BLaER1 treated with 17β-estradiol and CSF1 and Interleukin-3, amounts not matched to agents 10 nM and 100 nM (cell line): ENCODE measurements around the gene COA1.

Experiments
- H3K27ac ChIP-seq, 11 experiments: shearing (Covaris generic); formaldehyde crosslinking; 2 replicates each; pipeline ENCODE4 v1.8.1; 2022
- H3K27me3 ChIP-seq, 11 experiments: shearing (Covaris generic); formaldehyde crosslinking; 2 replicates each; pipeline ENCODE4 v1.8.1; 2022
- H3K36me3 ChIP-seq, 11 experiments: shearing (Covaris generic); formaldehyde crosslinking; 2 replicates each; pipeline ENCODE4 v1.8.1; 2022
- H3K4me1 ChIP-seq, 10 experiments: shearing (Covaris generic); formaldehyde crosslinking; 2 replicates each; pipeline ENCODE4 v1.8.1; 2022
- H3K4me2 ChIP-seq, 11 experiments: shearing (Covaris generic); formaldehyde crosslinking; 2 replicates each; pipeline ENCODE4 v1.8.1; 2022
- H3K4me3 ChIP-seq, 10 experiments: shearing (Covaris generic); formaldehyde crosslinking; 2 replicates each; pipeline ENCODE4 v1.8.1; 2022
- H3K9ac ChIP-seq, 11 experiments: shearing (Covaris generic); formaldehyde crosslinking; 2 replicates each; pipeline ENCODE4 v1.8.1; 2022
- H3K9me3 ChIP-seq, 11 experiments: shearing (Covaris generic); formaldehyde crosslinking; replicated peaks in 1 of 11; 2 replicates each; pipeline ENCODE4 v1.8.1; 2022
- H4K20me1 ChIP-seq, 11 experiments: shearing (Covaris generic); formaldehyde crosslinking; 2 replicates each; pipeline ENCODE4 v1.8.1; 2022
- Cebpa-rat ChIP-seq, 11 experiments: shearing (Covaris generic); IDR thresholded peaks; 2 replicates each; pipeline ENCODE4 v1.8.1; 2022

The COA1 gene

DNA sequence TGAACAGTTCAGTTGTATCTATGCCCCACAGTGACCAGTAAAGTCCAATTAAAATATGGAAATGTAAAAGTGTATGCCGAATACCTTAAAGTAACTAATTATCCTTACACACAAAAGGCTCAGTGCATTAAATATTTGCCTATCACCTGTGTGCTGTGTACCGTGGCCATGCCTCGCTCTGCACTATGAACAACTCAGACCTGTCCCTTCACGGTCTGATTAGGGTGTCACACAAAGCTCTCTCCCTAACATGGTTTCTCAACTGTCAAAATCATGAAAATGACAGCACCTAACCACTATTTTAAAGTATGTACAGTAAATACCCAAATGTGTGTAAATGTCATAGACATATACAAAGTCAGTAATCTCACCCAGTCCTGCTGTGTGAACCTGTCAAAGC, 103.3 kb downstream of the COA1 start:
- H4K20me1 ChIP-seq, result peaks cover 0 to 30% (median 0%) of the 10 kb centered on the region in 11 experiments; a peak in 4 of 22 replicates
- H3K27ac ChIP-seq, result no peak overlapping the region
- peaks cover 0 to 15% (median 11%) of the 10 kb centered on the region in 10 experiments; a peak in 13 of 20 replicates for H3K4me1 ChIP-seq
- H3K36me3 ChIP-seq, result peaks cover 57 to 92% (median 85%) of the 10 kb centered on the region in 11 experiments
- no peak overlapping the region for H3K4me2 ChIP-seq
- no peaks in the 10 kb centered on the region for H3K9me3 ChIP-seq
- H3K27me3 ChIP-seq, result no peaks in the 10 kb centered on the region
- H3K9ac ChIP-seq, result no peak overlapping the region
- H3K4me3 ChIP-seq, result no peak overlapping the region
- TF ChIP-seq Cebpa-rat (IDR thresholded peaks at IDR 0.05), result no peak

GRCh38 chr7:43625453-43625852, 103.9 kb downstream of the COA1 start:
- peaks cover 0 to 30% (median 0%) of the 10 kb centered on the region in 11 experiments; a peak in 4 of 22 replicates for H4K20me1 ChIP-seq
- TF ChIP-seq Cebpa-rat (IDR thresholded peaks at IDR 0.05), result no peak
- no peaks in the 10 kb centered on the region for H3K9me3 ChIP-seq
- H3K9ac ChIP-seq, result no peak overlapping the region
- no peak overlapping the region for H3K27ac ChIP-seq
- H3K27me3 ChIP-seq, result no peaks in the 10 kb centered on the region
- H3K4me3 ChIP-seq, result no peak overlapping the region
- H3K4me2 ChIP-seq, result no peak overlapping the region
- peaks cover 58 to 92% (median 85%) of the 10 kb centered on the region in 11 experiments for H3K36me3 ChIP-seq
- peaks cover 0 to 15% (median 11%) of the 10 kb centered on the region in 10 experiments; a peak in 13 of 20 replicates for H3K4me1 ChIP-seq

DNA sequence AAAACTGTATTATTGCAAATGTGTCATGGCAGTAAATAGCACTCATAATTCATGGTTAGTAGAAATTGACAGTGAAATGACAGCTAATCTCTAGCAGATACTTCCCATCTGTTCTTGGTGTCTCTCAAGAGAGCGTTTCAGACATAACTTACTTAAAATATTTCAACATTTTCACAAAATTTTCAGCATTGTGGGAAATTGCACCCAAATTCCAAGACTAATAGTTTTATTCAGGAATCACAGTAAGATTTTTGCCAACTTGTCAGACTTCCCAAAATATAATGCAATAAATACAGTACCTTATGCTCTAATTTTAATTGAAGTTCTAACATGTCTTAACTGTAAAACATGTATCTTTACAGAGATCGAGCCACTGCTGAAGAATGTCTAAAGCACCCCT, 105.2 kb downstream of the COA1 start:
- Histone ChIP-seq H3K27ac (no peak overlapping the region), H3K9me3 (no peaks in the 10 kb centered on the region), H3K9ac (no peak overlapping the region), H3K36me3 (peaks cover 65 to 92% (median 87%) of the 10 kb centered on the region in 11 experiments), H4K20me1 (peaks cover 0 to 32% (median 0%) of the 10 kb centered on the region in 11 experiments; a peak in 4 of 22 replicates), H3K4me1 (peaks cover 0 to 15% (median 11%) of the 10 kb centered on the region in 10 experiments; a peak in 11 of 20 replicates), H3K4me3 (no peak overlapping the region), H3K27me3 (no peaks in the 10 kb centered on the region), H3K4me2 (no peak overlapping the region)
- no peak for TF ChIP-seq Cebpa-rat (IDR thresholded peaks at IDR 0.05)

GRCh38 chr7:43621729-43622448, 107.4 kb downstream of the COA1 start:
- H4K20me1 ChIP-seq, result peaks cover 0 to 44% (median 0%) of the 10 kb centered on the region in 11 experiments; a peak in 4 of 22 replicates
- H3K27me3 ChIP-seq, result no peaks in the 10 kb centered on the region
- H3K4me3 ChIP-seq, result no peak overlapping the region
- peaks cover 0 to 15% (median 11%) of the 10 kb centered on the region in 10 experiments; a peak in 11 of 20 replicates for H3K4me1 ChIP-seq
- peaks cover 72 to 95% (median 90%) of the 10 kb centered on the region in 11 experiments for H3K36me3 ChIP-seq
- H3K9me3 ChIP-seq, result 0 out of 22 replicates have a peak, but pooled peaks cover 0 to 3% (median 0%) of the 10 kb centered on the region in 11 experiments
- no peak overlapping the region for H3K27ac ChIP-seq
- no peak for TF ChIP-seq Cebpa-rat (IDR thresholded peaks at IDR 0.05)
- H3K9ac ChIP-seq, result no peak overlapping the region
- H3K4me2 ChIP-seq, result peak overlapping the region in 4 of 11 experiments; percentile 1 to 36 (median 11); a peak in 4 of 22 replicates

GRCh38 chr7:43619213-43620012, 109.9 kb downstream of the COA1 start:
- Histone ChIP-seq H3K27me3 (no peaks in the 10 kb centered on the region), H3K27ac (no peak overlapping the region), H3K4me1 (peaks cover 0 to 13% (median 11%) of the 10 kb centered on the region in 10 experiments; a peak in 11 of 20 replicates), H4K20me1 (peaks cover 0 to 60% (median 0%) of the 10 kb centered on the region in 11 experiments; a peak in 3 of 22 replicates), H3K36me3 (peaks cover 68 to 96% (median 86%) of the 10 kb centered on the region in 11 experiments), H3K9ac (no peak overlapping the region), H3K9me3 (0 out of 22 replicates have a peak, but pooled peaks cover 0 to 5% (median 0%) of the 10 kb centered on the region in 11 experiments), H3K4me2 (no peak overlapping the region), H3K4me3 (no peak overlapping the region)
- no peak for TF ChIP-seq Cebpa-rat (IDR thresholded peaks at IDR 0.05)

GRCh38 chr7:43618073-43618472, 111.2 kb downstream of the COA1 start:
- Histone ChIP-seq H3K4me1 (peaks cover 0 to 13% (median 11%) of the 10 kb centered on the region in 10 experiments; a peak in 11 of 20 replicates), H3K9ac (no peak overlapping the region), H3K36me3 (peaks cover 63 to 96% (median 81%) of the 10 kb centered on the region in 11 experiments), H4K20me1 (peaks cover 0 to 66% (median 0%) of the 10 kb centered on the region in 11 experiments; a peak in 4 of 22 replicates), H3K9me3 (0 out of 22 replicates have a peak, but pooled peaks cover 0 to 5% (median 0%) of the 10 kb centered on the region in 11 experiments), H3K4me2 (no peak overlapping the region), H3K4me3 (no peak overlapping the region), H3K27ac (no peak overlapping the region), H3K27me3 (no peaks in the 10 kb centered on the region)
- TF ChIP-seq Cebpa-rat (IDR thresholded peaks at IDR 0.05), result no peak

DNA sequence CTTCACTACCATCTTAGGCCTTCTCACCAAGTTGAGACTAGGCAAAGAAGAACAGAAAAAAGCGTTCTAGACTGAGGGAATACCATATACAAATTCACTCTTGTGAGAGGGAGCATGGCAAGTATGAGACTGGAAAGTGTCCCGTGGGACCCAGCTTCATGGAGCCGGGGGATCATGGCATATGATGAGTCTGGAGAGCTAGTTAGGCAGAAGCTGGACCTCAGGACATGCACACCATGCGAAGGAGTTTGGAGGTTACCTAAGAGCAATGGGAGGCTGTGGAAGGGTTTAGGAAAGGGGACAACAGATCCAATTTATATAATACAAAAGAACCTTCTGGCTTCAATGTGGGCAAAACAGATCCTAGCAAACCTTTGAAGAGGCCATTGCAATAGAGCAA, 112.3 kb downstream of the COA1 start:
- Histone ChIP-seq H3K36me3 (peaks cover 66 to 100% (median 84%) of the 10 kb centered on the region in 11 experiments), H3K4me1 (peaks cover 0 to 5% (median 4%) of the 10 kb centered on the region in 10 experiments; a peak in 11 of 20 replicates), H4K20me1 (peaks cover 0 to 64% (median 0%) of the 10 kb centered on the region in 11 experiments; a peak in 4 of 22 replicates), H3K4me3 (no peak overlapping the region), H3K27ac (no peak overlapping the region), H3K9me3 (0 out of 22 replicates have a peak, but pooled peaks cover 0 to 5% (median 0%) of the 10 kb centered on the region in 11 experiments), H3K4me2 (no peak overlapping the region), H3K27me3 (no peaks in the 10 kb centered on the region), H3K9ac (no peak overlapping the region)
- TF ChIP-seq Cebpa-rat (IDR thresholded peaks at IDR 0.05), result no peak

GRCh38 chr7:43615558-43616145, 113.7 kb downstream of the COA1 start:
- Histone ChIP-seq H3K4me1 (no peaks in the 10 kb centered on the region), H3K4me3 (no peak overlapping the region), H4K20me1 (peaks cover 0 to 56% (median 0%) of the 10 kb centered on the region in 11 experiments; a peak in 4 of 22 replicates), H3K27me3 (no peaks in the 10 kb centered on the region), H3K36me3 (peaks cover 68 to 100% (median 83%) of the 10 kb centered on the region in 11 experiments), H3K27ac (no peak overlapping the region), H3K9me3 (0 out of 22 replicates have a peak, but pooled peaks cover 0 to 5% (median 0%) of the 10 kb centered on the region in 11 experiments), H3K9ac (no peak overlapping the region), H3K4me2 (no peak overlapping the region)
- no peak for TF ChIP-seq Cebpa-rat (IDR thresholded peaks at IDR 0.05)
